ENCODE data around the gene ANKAR. TPM values are rescaled to one million over a fixed set of nuclear protein-coding genes. Genes with fewer than 3 reads are reported as not detected.

Gene ANKAR
- total and polyA plus RNA-seq, 2 of the 4 experiments (the other 2 are of a cell fraction) = 0.96 to 2.2 TPM

- DNase-seq = peak; percentile 74
- 100% methylated on average over 1 of the region's 5 CpGs; no CpG with 5 or more reads in 1 of the 2 experiments for WGBS, 2 experiments (ENCODE audit: extremely low coverage in 2 of 2, insufficient read length in 1 of 2)
- ChIA-PET POLR2A (ENCODE audit: unreplicated experiment) (no interaction called here), CTCF (no interaction called here)
- H4K5ac ChIP-seq (ENCODE audit: low read depth, low read length) = no peak overlapping the region
- H3K18ac ChIP-seq (ENCODE audit: low read depth, low read length) = no peak overlapping the region
- H3K27ac ChIP-seq (ENCODE audit: insufficient read depth, low read length) = no peak overlapping the region
- no peak overlapping the region for H3K4ac ChIP-seq (ENCODE audit: low read depth, low read length)
- H3K4me2 ChIP-seq (ENCODE audit: low read depth, low read length) = no peak overlapping the region
- no peak overlapping the region for H3K23ac ChIP-seq (ENCODE audit: low read depth, low read length)
- no peaks in the 10 kb centered on the region; the same call in 1 of the 2 replicates for H3K27me3 ChIP-seq (ENCODE audit: control insufficient read depth, insufficient read depth, low read length)
- 0 out of 4 replicates have a peak overlapping the region, but pooled peaks of 1 of the 2 experiments have one; percentile 17 for H4K8ac ChIP-seq (ENCODE audit: low read depth in 2 of 2, low read length in 2 of 2)
- peaks cover 2% of the 10 kb centered on the region; the same call in 1 of the 2 replicates for H3K9me1 ChIP-seq (ENCODE audit: insufficient read depth, low read length)
- no peak overlapping the region for H2BK120ac ChIP-seq (ENCODE audit: low read depth, low read length)
- TF ChIP-seq FOS (IDR thresholded peaks at IDR 0.05; ENCODE audit: low read depth, low read length) = no peak
- no peak for TF ChIP-seq POLR2A (IDR thresholded peaks at IDR 0.05; ENCODE audit: low read depth, low read length)
- TF ChIP-seq CTCF (conservative IDR thresholded peaks at IDR 0.05; ENCODE audit: low read depth, low read length) = no peak
- no peak for TF ChIP-seq RCOR1 (IDR thresholded peaks at IDR 0.05; ENCODE audit: insufficient replicate concordance, low read length)
- TF ChIP-seq BHLHE40 (IDR thresholded peaks at IDR 0.05; ENCODE audit: low read depth, low read length) = no peak
- TF ChIP-seq, protein P1, sequence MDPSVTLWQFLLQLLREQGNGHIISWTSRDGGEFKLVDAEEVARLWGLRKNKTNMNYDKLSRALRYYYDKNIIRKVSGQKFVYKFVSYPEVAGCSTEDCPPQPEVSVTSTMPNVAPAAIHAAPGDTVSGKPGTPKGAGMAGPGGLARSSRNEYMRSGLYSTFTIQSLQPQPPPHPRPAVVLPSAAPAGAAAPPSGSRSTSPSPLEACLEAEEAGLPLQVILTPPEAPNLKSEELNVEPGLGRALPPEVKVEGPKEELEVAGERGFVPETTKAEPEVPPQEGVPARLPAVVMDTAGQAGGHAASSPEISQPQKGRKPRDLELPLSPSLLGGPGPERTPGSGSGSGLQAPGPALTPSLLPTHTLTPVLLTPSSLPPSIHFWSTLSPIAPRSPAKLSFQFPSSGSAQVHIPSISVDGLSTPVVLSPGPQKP (IDR thresholded peaks at IDR 0.05; ENCODE audit: borderline replicate concordance, low read depth, low read length) = no peak
- no peak for TF ChIP-seq CHD1 (IDR thresholded peaks at IDR 0.05; ENCODE audit: low read depth, low read length)
- TF ChIP-seq MXI1 (IDR thresholded peaks at IDR 0.05; ENCODE audit: borderline replicate concordance, low read depth, low read length) = no peak
- TF ChIP-seq RFX5 (IDR thresholded peaks at IDR 0.05; ENCODE audit: low read depth, low read length) = no peak
- TF ChIP-seq NFE2L2 (IDR thresholded peaks at IDR 0.05; ENCODE audit: low read depth, low read length) = no peak
- no peak for TF ChIP-seq RAD21 (IDR thresholded peaks at IDR 0.05; ENCODE audit: low read length)
- no peak for TF ChIP-seq CEBPB (IDR thresholded peaks at IDR 0.05; ENCODE audit: low read depth, low read length)
- no peak for TF ChIP-seq MAZ (IDR thresholded peaks at IDR 0.05; ENCODE audit: borderline replicate concordance, low read depth, low read length)
- TF ChIP-seq SMC3 (IDR thresholded peaks at IDR 0.05; ENCODE audit: low read depth, low read length) = no peak
- BruUV-seq (replicated peaks) = no TSS peak
- no peak overlapping the region for H4K91ac ChIP-seq (ENCODE audit: insufficient read depth, low read depth, low read length)
- no peak for ATAC-seq (ENCODE audit: low read depth)
- H3K9ac ChIP-seq (ENCODE audit: low read depth, low read length) = no peak overlapping the region
- no peaks in the 10 kb centered on the region for H3K9me3 ChIP-seq (ENCODE audit: control insufficient read depth, insufficient read depth, low read length)
- H3K4me3 ChIP-seq (ENCODE audit: insufficient read depth, low read depth, low read length) = no peak overlapping the region
- no peak overlapping the region for H2BK5ac ChIP-seq (ENCODE audit: low read depth, low read length, poor library complexity, severe bottlenecking)
- H3K14ac ChIP-seq (replicated peaks; ENCODE audit: low read depth, low read length) = no peak overlapping the region
- peaks cover 4% of the 10 kb centered on the region; the same call in 1 of the 2 replicates for H3K4me1 ChIP-seq (ENCODE audit: control insufficient read depth, insufficient read depth, low read length)
- peaks cover 9 to 16% of the 10 kb centered on the region in 2 experiments; a peak in 3 of 4 replicates for H3K79me1 ChIP-seq (ENCODE audit: low read depth in 1 of 2, low read length in 2 of 2)
- intact Hi-C loops (cut with micrococcal nuclease) = loop anchor here (5.0 kb wide), 1 partner anchor 76 kb away; the partner anchor contains the start of gene SLC40A1
- H2BK20ac ChIP-seq (ENCODE audit: low read depth, low read length) = no peak overlapping the region
- H3K56ac ChIP-seq (ENCODE audit: extremely low read depth, insufficient read depth, low read length) = no peak overlapping the region
- no peak overlapping the region for H2AK9ac ChIP-seq (replicated peaks; ENCODE audit: low read depth, low read length, poor library complexity)
- in situ Hi-C loops (cut with MboI; ENCODE audit: low sequenced_read_pairs) = no loop called here
- dilution Hi-C loops (cut with HindIII; ENCODE audit: low sequenced_read_pairs, unreplicated experiment) = no loop called here
- no peaks in the 10 kb centered on the region for H4K20me1 ChIP-seq (ENCODE audit: insufficient read depth, low read length)
- no peaks in the 10 kb centered on the region for H3K36me3 ChIP-seq (ENCODE audit: control insufficient read depth, insufficient read depth, low read length)
- H2AK5ac ChIP-seq (ENCODE audit: low read depth, low read length) = no peak overlapping the region
- no peak overlapping the region for H2BK15ac ChIP-seq (ENCODE audit: low read depth, low read length)
- no peak overlapping the region for H2AFZ ChIP-seq (replicated peaks; ENCODE audit: low read length, poor library complexity)
These were observed 16.6 kb upstream of the ANKAR start for GRCh38 chr2:189657867-189658266.

All from IMR-90 (cell line).